G401 (cell line): ENCODE results near the gene PIK3R3. TPM values are rescaled to one million over a fixed set of nuclear protein-coding genes. Genes with fewer than 3 reads are reported as not detected.

Source experiments
- DNase-seq: peaks from one replicate; pipeline ENCODE4 v3.0.0-alpha.2; 2015; ENCODE audit warnings: low spot score
- in situ Hi-C: cut with HindIII; loops from 2 replicates; pipeline ENCODE4 v1.10.0; 2016; ENCODE audit warnings: low sequenced_read_pairs, mixed read lengths
- total RNA-seq: library from RNA; depleted of rRNA; stranded (reverse); fragments of >200 nt; shearing (Covaris generic); gene quantifications from 2 replicates; pipeline ENCODE4 v1.2.3, GENCODE V29; 2014; rRNA removed

PIK3R3 gene
- total RNA-seq, 1 experiment from 2014 or later = 15.8 TPM

DNA sequence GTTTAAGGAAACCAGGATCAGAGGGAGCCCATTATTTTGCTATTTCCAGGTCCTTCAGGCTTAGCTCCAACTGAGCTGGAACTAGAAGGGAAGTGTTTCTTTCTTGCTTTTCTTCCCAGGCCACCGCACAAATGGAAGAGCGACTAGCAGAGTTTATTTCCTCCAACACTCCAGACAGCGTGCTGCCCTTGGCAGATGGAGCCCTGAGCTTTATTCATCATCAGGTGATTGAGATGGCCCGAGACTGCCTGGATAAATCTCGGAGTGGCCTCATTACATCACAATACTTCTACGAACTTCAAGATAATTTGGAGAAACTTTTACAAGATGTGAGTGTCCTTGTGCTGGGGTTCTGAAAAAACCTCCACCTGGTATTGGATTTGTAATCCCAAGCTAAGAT is 121.8 kb downstream of the PIK3R3 start:
- in situ Hi-C loops = no loop called here
- no peak for DNase-seq

DNA sequence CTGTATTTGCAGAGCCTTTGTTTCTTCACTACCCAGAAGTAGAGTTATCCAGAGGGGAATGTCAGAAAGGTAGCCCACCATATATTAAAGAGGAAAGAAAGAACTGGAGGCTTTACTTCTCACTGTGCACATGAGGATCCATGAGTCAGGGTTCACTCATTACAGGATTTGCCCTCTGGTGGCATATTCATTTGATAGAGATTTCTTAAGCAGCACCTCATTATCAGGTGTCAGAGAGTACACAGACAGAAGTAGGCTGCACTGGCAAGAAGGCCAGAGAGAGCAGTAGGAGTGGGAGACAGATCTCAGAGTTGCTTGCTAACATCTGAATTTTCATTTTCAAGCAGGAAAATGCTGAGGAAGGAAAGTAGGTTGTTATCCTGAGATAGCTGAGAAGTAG is 123.8 kb downstream of the PIK3R3 start:
- in situ Hi-C loops = no loop called here
- no peak for DNase-seq

DNA sequence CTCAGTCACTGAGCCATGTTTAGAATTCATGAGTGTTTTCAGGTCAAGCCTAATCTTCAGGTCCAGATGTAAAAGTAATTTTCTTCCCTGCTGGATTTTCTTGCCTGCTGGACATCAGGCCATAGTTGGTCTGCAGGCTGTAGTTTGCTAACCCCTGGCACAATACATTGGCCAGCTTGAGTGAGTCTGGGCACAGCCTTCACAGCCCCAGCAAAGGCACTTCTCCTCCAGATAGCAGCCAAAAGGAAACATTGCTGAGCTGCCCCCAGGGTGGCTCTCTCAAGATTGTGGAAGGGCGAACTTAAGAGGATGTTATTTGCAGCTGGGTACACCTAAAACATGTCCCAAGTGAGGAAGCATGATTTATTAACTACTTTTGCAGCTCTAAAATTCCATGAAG is 126.8 kb downstream of the PIK3R3 start:
- DNase-seq = no peak
- in situ Hi-C loops = no loop called here

DNA sequence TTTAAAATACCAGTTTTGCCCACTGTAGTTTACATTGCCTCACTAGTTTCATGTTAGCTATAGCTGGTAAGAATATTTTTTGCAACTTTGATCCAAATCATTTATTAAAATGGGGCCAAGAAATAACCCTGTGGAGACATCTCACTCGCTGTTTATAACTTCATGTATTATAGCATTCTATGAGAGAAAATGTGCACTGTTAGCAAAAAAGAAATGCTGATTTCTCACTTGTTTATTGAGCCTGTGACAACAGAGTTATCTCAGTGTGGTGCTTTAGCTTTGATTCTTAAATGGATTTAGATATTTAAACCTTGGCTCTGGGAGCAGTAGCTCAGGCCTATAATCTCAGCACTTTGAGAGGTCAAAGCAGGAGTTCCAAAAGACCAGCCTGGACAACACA is 127.9 kb downstream of the PIK3R3 start:
- in situ Hi-C loops = no loop called here
- DNase-seq = no peak

DNA sequence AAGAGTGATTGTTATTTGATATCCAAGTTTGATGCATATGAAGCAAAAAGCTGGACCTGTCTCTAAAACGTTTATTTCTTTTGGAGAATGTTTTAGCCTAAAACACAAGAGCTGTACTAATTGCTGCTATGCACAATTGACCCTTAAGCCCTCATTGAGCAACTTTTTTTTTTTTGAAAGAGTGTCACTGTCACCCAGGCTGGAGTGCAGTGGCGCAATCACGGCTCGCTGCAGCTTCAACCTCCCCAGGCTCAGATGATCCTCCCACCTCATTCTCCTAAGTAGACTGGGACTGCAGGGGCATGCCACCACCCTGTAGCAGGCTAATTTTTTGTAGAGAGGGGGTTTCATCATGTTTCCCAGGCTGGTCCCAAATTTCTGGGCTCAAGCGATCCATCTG is 129.1 kb downstream of the PIK3R3 start:
- no peak for DNase-seq
- in situ Hi-C loops = no loop called here

DNA sequence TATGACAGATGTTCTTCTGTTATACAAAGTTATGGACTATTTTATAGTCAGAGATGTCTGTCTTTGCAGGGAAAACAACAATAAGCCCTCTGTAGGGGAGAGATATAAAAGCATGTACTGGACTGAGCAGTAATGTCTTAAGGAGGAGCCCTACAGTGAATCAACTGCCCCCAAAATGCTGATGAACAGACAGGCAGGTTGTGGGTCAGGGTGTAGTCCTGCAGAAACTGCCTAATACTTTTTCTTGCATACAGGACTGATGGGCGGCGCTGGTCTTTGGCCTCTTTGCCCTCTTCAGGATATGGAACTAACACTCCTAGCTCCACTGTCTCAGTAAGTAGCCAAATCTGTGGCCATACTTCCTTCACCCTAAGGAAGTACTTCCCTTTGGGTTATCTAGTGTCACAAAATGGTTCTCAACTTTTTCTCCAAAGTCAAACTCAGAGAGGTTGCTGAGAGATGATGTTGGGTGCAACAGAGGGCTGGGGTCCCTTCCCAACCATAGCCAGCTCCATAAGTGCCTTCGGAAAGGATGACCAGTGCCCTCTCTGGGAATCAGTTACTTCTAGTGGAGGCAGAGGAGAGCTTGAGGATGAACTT is 129.8 kb downstream of the PIK3R3 start:
- no peak for DNase-seq

DNA sequence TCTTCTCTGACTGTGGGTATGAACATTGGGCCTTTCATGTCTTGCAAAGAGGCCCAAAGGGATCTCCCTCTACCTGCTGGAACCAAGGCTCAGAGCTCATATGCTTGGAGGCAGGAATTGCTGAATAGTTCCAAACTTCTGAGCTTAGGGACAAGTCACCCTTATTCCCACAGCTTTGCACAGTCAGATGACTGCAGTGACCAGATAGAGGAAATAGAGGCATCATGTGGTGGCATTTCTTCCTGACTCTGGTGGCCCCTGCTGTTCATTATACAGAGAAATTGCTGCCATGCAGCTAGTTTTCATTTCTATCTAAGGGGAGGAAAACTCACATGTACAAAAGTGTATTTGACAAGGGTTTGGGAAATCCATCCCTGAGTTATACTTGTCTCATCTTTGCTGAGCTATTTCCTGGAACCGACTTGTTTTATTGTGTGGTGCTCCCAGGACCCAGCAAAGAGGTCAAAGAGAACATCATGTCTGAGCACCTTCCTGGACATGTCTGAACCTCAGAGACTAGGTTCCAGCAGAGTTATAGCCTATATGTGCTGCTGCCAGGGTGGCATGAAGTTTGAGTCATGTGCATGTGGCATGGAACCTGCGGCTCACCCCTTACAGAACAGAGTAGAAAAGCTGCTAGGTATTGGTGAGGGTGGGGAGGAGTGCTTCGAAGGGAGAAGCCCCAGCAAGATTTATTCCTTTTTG is 131.2 kb downstream of the PIK3R3 start:
- in situ Hi-C loops = no loop called here
- no peak for DNase-seq

More for the DNA sequence above, 129.8 kb downstream of the PIK3R3 start:
- in situ Hi-C loops = no loop called here

DNA sequence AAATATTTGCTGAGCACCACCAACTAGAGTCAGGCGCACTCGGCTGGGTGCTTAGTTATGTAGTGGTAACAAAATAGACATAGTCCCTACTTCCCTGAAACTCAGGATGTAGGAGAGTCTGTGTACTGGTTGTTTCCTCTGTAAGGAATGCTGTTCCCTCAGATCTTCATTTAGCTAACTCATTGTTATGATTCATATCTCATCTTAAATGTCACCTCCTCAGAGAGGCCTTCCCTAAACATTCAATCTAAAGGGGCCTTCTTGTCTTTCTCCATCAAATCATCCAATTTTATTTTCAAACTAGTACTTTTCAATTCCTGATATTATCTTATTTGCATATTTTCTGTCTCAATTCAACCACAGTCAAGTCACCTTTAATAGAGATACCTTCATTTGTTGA is 132.9 kb downstream of the PIK3R3 start:
- no peak for DNase-seq
- in situ Hi-C loops = no loop called here

DNA sequence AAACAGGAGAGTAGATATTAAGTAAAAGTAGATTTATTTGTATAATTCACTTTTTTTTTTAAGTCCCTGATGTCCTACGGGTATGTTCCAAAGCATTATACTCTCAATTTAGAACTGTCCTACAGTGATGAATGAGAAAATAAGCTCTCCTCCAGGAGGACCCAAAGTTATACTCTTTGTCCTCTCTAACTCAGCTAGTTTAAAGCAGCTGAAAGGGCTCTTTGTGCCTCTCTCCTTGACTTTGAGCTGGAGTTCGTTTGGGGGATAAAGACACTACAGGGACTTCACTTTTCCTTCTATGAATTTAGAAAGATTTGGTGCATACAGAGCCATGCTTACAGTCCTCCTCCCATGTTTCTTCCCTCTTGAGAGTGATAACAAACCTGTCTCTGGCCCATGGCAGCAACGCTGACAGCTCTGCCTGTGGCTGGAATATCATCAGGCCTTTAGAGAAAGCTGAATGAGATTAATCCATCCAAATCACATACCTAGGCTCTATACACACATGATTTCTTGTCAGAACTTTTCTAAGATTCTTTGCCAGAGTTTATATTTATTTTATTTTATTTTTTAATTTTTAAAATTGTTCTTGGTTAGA is 134.3 kb downstream of the PIK3R3 start:
- in situ Hi-C loops = no loop called here
- DNase-seq = no peak

DNA sequence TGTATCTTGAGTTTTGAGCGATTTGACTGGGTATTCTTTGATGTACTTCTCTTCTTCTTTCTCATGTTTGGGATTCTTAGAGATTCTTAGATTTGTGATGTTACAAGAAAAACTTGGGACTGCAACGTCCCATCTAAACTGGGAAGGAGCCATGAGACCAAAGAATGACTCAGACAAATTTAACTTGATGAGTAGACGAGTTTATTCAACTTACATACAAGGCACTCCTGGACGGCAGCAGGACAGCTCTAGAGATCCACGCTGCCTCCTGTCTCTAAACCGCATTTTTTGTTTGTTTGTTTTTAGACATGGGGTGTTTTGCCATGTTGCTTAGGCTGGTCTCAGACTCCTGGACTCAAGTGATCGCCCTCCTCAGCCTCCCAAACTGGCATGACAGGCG is 137.1 kb downstream of the PIK3R3 start:
- no peak for DNase-seq
- in situ Hi-C loops = no loop called here

DNA sequence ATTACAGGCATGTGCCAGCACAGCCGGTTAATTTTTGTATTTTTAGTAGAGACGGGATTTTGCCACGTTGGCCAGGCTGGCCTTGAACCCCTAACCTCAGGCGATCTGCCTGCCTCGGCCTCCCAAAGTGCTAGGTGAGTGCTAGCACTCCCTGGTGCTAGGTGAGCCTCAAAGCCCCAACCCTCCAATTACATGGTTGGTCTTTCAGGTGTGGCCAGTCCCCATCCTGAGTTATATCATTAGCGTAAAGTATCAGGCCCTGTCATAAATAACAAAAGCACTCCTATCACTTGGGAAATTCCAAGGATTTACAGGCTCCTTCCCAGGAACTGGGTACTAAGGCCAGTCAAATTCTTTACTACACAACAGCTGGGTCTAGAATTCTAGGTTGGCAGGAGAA is 138.0 kb downstream of the PIK3R3 start:
- in situ Hi-C loops = no loop called here

More for the DNA sequence above, 138.0 kb downstream of the PIK3R3 start:
- DNase-seq = no peak

Other genes starting within 250 kb of the PIK3R3 start
- 5.9 TPM in 1 of 2 replicates, not detected in the other for gene TSPAN1, start 42.5 kb upstream of the PIK3R3 start, total RNA-seq
- not detected in 2 replicates for gene P3R3URF, start 43.9 kb upstream of the PIK3R3 start, total RNA-seq
- gene POMGNT1, start 65.8 kb upstream of the PIK3R3 start, total RNA-seq = 78.6 and 118 TPM in 2 replicates
- 6.0 and 7.8 TPM in 2 replicates for gene LURAP1, start 70.7 kb upstream of the PIK3R3 start, total RNA-seq
- 16.8 and 20.6 TPM in 2 replicates for gene RAD54L, start 115.1 kb upstream of the PIK3R3 start, total RNA-seq
- gene LRRC41, start 171.0 kb upstream of the PIK3R3 start, total RNA-seq = 99.1 and 119 TPM in 2 replicates
- 782 and 965 TPM in 2 replicates for gene UQCRH, start 171.1 kb upstream of the PIK3R3 start, total RNA-seq
- gene NSUN4, start 208.2 kb upstream of the PIK3R3 start, total RNA-seq = 14.6 and 20.9 TPM in 2 replicates